ENCODE data around the gene SDHC. TPM values are rescaled to one million over a fixed set of nuclear protein-coding genes. Genes with fewer than 3 reads are reported as not detected.
A peak's percentile ranks its signal among the peaks of the same experiment; 100 is the strongest.

Gene SDHC
- total and polyA plus RNA-seq, 2 of the 13 experiments (the other 11 are each of a cell fraction or from before 2014, with no cell fraction given), result 27.1 to 229 TPM

GRCh38 chr1:161314201-161314981 is at the start of gene SDHC (continued):
- TF ChIP-seq SP2 (CRISPR knock-in tag; IDR thresholded peaks at IDR 0.05) (peak; percentile 45; the same call in 1 of the 2 replicates), ASH2L (IDR thresholded peaks at IDR 0.05; ENCODE audit: insufficient read length, low read depth, low read length) (peak; percentile 89), CENPBD1 (CRISPR knock-in tag; IDR thresholded peaks at IDR 0.05; ENCODE audit: borderline replicate concordance, low read depth) (no peak), PAF1 (CRISPR knock-in tag; IDR thresholded peaks at IDR 0.05) (no peak), ZNF770 (CRISPR knock-in tag; IDR thresholded peaks at IDR 0.05) (no peak), BRF2 (CRISPR knock-in tag; IDR thresholded peaks at IDR 0.05) (no peak), ZNF777 (CRISPR knock-in tag; IDR thresholded peaks at IDR 0.05) (peak; percentile 54; the same call in 1 of the 2 replicates), BHLHE40 (IDR thresholded peaks at IDR 0.05; ENCODE audit: low read length) (no peak), ETV6 (CRISPR knock-in tag; conservative IDR thresholded peaks at IDR 0.05) (no peak), ZSCAN21 (CRISPR knock-in tag; IDR thresholded peaks at IDR 0.05; ENCODE audit: borderline replicate concordance) (no peak), LRRFIP1 (CRISPR knock-in tag; conservative IDR thresholded peaks at IDR 0.05) (no peak), ZNF235 (CRISPR knock-in tag; IDR thresholded peaks at IDR 0.05; ENCODE audit: borderline replicate concordance) (0 out of 2 replicates have a peak, but pooled peaks have one; percentile 40), KDM1A (CRISPR knock-in tag; IDR thresholded peaks at IDR 0.05) (no peak), BORCS8-MEF2B (CRISPR knock-in tag; IDR thresholded peaks at IDR 0.05) (peak; percentile 21; the same call in 1 of the 2 replicates), REXO4 (CRISPR knock-in tag; IDR thresholded peaks at IDR 0.05; ENCODE audit: borderline replicate concordance) (no peak), ZNF781 (CRISPR knock-in tag; IDR thresholded peaks at IDR 0.05; ENCODE audit: borderline replicate concordance, not compliant biosample characterization) (peak; percentile 79), ZNF619 (CRISPR knock-in tag; IDR thresholded peaks at IDR 0.05) (no peak), CREB1 (IDR thresholded peaks at IDR 0.05) (peak; percentile 89), CREB1 (CRISPR knock-in tag; IDR thresholded peaks at IDR 0.05) (peak; percentile 97), ZNF691 (CRISPR knock-in tag; IDR thresholded peaks at IDR 0.05; ENCODE audit: borderline replicate concordance, low read depth) (peak; percentile 34; the same call in 1 of the 2 replicates), EED (CRISPR knock-in tag; IDR thresholded peaks at IDR 0.05) (no peak), KLF16 (CRISPR knock-in tag; IDR thresholded peaks at IDR 0.05) (peak in 1 of 2 experiments; percentile 92; a peak in 2 of 4 replicates), XRCC5 (optimal IDR thresholded peaks at IDR 0.05; ENCODE audit: low read length) (no peak)
